ENCODE data around the gene HIPK4. TPM values are rescaled to one million over a fixed set of nuclear protein-coding genes. Genes with fewer than 3 reads are reported as not detected.
"Not testable (repeated sequence)": the region's sequence is repeated elsewhere in the genome, so short reads cannot be mapped to it uniquely, and the experiment has no call there.

The HIPK4 gene
- total RNA-seq, 1 experiment from 2014 or later, result not detected

- DNase-seq (ENCODE audit: low read depth), result no peak
Measured at GRCh38 chr19:40337594-40337993, 52.4 kb downstream of the HIPK4 start.

GRCh38 chr19:40337107-40337506 lies 52.9 kb downstream of the HIPK4 start:
- DNase-seq (ENCODE audit: low read depth), result no peak

GRCh38 chr19:40336601-40336900 lies 53.4 kb downstream of the HIPK4 start:
- DNase-seq (ENCODE audit: low read depth), result no peak

DNA sequence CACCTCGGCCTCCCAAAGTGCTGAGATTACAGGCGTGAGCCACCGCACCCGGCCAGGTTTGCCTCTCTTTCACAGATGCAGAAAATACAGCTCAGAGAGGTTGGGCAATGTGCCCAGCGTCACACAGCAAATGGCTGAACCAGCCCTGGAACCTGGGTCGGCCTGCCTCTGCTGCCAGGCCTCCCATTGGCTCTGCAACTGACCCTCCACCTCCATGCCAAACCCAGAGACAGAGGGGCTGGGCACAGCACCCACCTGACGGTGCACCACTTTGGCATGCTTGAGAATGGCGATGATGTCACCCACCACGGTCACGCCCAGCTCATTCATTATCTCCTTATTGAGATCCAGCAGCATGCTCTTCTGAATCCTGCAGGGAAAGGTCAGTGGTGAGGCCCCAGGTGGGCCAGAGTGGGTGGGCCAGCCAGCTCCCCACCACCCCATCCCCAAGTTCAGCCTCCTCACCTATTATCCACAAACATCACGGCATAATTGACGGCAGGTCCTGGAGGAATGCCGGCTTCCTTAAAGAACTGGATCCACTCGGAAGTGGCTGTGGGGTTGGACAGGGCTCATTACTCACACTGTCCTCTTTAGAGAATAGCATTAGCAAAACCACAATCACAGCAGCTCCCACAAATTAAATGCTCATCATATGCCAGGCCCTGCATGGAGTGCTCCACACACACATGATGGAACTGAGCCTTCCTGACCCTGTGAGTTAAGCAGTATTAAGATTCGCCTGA lies 54.0 kb downstream of the HIPK4 start:
- DNase-seq (ENCODE audit: low read depth), result peak; percentile 67

GRCh38 chr19:40335101-40335500 lies 54.9 kb downstream of the HIPK4 start:
- no peak for DNase-seq (ENCODE audit: low read depth)

GRCh38 chr19:40333083-40333482 lies 56.9 kb downstream of the HIPK4 start:
- DNase-seq (ENCODE audit: low read depth), result not testable (repeated sequence)

- no peak for DNase-seq (ENCODE audit: low read depth)
Measured at GRCh38 chr19:40332669-40333068, 57.3 kb downstream of the HIPK4 start.

- DNase-seq (ENCODE audit: low read depth), result no peak
Measured at GRCh38 chr19:40331052-40331451, 58.9 kb downstream of the HIPK4 start.

Other genes starting within 250 kb of the HIPK4 start
- 3.8 and 4.9 TPM in 2 replicates for gene MAP3K10, start 198.8 kb downstream of the HIPK4 start, total RNA-seq (2014; rRNA removed; shearing (Covaris generic))
- not detected in 2 replicates for gene TTC9B, start 171.8 kb downstream of the HIPK4 start, total RNA-seq (2014; rRNA removed; shearing (Covaris generic))
- 0.29 TPM in 1 of 2 replicates, not detected in the other for gene CCNP, start 163.5 kb downstream of the HIPK4 start, total RNA-seq (2014; rRNA removed; shearing (Covaris generic))
- gene AKT2, start 104.8 kb downstream of the HIPK4 start, total RNA-seq (2014; rRNA removed; shearing (Covaris generic)), result 53.5 and 65.1 TPM in 2 replicates
- gene C19orf47, start 41.8 kb downstream of the HIPK4 start, total RNA-seq (2014; rRNA removed; shearing (Covaris generic)), result 7.2 and 8.9 TPM in 2 replicates
- gene PLD3, start 41.5 kb downstream of the HIPK4 start, total RNA-seq (2014; rRNA removed; shearing (Covaris generic)), result 179 and 262 TPM in 2 replicates
- gene PRX, start 23.2 kb upstream of the HIPK4 start, total RNA-seq (2014; rRNA removed; shearing (Covaris generic)), result 0.72 and 1.2 TPM in 2 replicates
- 13.2 and 17.1 TPM in 2 replicates for gene SERTAD1, start 35.8 kb upstream of the HIPK4 start, total RNA-seq (2014; rRNA removed; shearing (Covaris generic))
- gene SERTAD3, start 54.2 kb upstream of the HIPK4 start, total RNA-seq (2014; rRNA removed; shearing (Covaris generic)), result 29.4 and 32.3 TPM in 2 replicates
- 77.4 and 101 TPM in 2 replicates for gene BLVRB, start 75.6 kb upstream of the HIPK4 start, total RNA-seq (2014; rRNA removed; shearing (Covaris generic))
- gene SPTBN4, start 76.8 kb upstream of the HIPK4 start, total RNA-seq (2014; rRNA removed; shearing (Covaris generic)), result 0.84 and 2.9 TPM in 2 replicates
- 31.0 and 33.3 TPM in 2 replicates for gene SHKBP1, start 186.7 kb upstream of the HIPK4 start, total RNA-seq (2014; rRNA removed; shearing (Covaris generic))
- gene LTBP4, start 211.2 kb upstream of the HIPK4 start, total RNA-seq (2014; rRNA removed; shearing (Covaris generic)), result 21.5 and 22.0 TPM in 2 replicates

Data from RPMI7951 (cell line).